HG03045 (cell line): ENCODE data around the gene STX8.
"Not testable (repeated sequence)": the region's sequence is repeated elsewhere in the genome, so short reads cannot be mapped to it uniquely, and the experiment has no call there.

Source experiments
- ATAC-seq: cut with Tn5 transposase; IDR thresholded peaks from one replicate; pipeline ENCODE4 v1.9.1; 2021; ENCODE audit warnings: mild to moderate bottlenecking, moderate library complexity; ENCODE audit not compliant: unreplicated experiment

Gene STX8, protein sequence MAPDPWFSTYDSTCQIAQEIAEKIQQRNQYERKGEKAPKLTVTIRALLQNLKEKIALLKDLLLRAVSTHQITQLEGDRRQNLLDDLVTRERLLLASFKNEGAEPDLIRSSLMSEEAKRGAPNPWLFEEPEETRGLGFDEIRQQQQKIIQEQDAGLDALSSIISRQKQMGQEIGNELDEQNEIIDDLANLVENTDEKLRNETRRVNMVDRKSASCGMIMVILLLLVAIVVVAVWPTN

DNA sequence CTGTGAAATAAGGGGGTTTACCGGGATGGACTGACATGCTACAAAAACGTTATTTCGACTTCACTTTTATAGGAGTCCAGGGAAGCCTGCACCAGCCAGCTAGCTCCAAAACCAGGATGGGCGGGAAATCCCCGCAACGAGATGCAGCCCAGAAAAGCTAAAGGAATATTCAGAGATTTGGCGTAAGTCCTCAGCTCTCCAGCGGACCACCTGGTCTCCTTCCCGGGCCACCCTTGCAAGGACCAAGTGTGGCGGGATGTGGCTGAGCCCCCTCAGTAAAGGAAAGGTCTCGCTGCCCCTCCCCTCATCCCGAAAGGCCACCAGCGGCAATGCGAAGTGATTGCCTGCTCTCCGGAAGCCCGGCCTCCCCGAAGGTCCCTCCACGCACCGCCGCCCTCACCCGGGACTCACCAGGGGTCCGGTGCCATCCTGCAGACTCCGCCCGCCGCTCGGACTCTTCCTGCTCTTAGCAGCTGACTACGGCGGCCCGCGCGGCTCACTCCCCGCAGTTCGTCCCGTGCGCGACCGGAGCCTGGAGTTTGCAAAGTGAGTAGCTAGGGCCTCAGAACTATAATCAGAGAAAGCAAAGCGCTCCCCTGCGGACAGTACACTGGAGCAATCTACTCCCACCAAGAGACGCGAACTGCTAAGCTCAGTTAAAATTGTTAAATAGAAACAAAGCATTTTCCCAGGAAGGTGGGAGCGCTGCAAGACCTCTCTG, at the start of gene STX8:
STX8 (minus strand) TSS at position 440 of the 721 bp plus-strand sequence; CDS start at position 428, 12 bp downstream.
- ATAC-seq: peak; percentile 81

GRCh38 chr17:9622961-9623360, 47.3 kb upstream of the STX8 start:
- ATAC-seq: no peak

- ATAC-seq: no peak
Observed at GRCh38 chr17:9615486-9615885, 39.9 kb upstream of the STX8 start.

DNA sequence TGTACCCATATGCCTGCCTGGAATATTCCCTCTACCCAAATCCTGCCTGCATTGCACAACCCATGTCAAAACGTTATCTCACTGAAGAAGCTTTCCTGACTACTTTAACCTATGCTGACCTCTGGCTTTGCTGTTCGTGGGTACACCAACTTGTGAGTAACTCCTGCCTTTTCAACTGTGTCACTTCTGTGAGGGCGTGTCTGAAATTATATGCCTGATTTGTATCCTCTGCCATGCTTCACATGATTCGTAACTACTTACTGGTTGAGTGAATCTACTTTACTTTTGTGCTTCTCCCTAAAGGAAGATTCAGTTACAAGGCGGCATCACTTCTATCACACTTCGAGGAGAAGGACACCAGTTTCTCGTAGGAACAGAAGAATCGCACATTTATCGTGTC, 36.4 kb upstream of the STX8 start:
- no peak for ATAC-seq

DNA sequence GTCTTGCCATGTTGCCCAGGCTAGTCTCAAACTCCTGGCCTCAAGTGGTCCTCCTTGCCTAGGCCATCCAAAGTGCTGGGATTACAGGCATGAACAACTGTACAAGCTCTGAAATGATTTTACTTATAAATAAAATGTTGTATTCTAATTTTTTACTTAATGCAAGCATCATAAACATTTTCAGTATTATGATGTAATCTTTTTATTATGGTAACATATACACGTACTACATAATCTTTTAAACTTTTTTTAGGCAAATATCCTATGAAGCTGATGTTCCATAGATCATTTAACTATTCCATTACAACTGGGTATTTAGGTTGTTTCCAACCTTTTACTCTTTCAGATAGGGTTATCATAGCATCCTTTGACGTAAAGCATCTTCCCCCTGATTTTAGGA, 35.9 kb upstream of the STX8 start:
- ATAC-seq: no peak

DNA sequence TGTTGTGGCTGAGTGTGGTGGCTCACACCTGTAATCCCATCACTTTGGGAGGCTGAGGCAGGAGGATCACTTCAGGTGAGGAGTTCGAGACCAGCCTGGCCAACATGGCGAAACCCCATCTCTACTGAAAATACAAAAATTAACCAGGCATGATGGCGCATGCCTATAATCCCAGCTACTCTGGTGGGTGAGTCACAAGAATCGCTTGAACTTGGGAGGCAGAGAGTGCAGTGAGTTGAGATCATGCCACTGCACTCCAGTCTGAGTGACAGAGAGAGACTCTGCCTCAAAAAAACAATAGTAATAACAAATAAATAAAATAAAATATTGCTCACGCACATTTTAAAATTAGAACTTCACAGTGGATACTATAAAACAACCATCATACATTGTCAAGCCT, 31.4 kb upstream of the STX8 start:
- not testable (repeated sequence) for ATAC-seq

DNA sequence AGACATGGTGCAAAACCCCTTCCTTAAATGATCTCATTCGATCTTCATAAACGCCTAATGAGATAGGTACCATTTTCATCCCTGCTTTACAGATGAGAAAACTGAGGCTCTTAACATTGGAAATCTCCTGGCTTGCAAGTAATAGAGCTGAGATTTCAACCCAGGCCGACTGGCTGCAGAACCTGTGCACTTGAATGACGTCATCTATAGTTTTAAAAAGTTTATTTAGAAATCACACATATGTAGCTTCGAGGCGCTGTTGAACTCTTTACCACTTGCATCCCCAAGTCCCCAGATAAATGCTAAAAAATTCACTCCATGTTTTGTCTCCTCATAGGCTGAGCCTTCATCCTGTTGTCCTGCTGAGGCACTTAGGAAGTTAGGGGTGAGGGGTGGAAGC, 30.8 kb upstream of the STX8 start:
- no peak for ATAC-seq

DNA sequence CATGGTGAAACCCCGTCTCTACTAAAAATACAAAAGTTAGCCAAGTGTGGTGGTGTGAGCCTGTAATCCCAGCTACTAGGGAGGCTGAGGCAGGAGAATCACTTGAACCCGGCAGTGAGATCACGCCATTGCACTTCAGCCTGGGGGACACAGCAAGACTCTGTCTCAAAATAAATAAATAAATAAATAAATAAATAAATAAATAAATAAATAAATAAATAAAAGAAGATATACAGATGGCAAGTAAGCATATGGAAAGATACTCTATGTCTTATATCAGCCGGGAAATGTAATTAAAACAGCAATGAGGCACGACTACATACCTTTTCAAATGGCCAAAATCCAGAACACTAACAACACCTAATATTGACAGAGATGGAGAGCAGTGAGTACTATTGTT, 29.0 kb upstream of the STX8 start:
- not testable (repeated sequence) for ATAC-seq

GRCh38 chr17:9598661-9599060, 23.0 kb upstream of the STX8 start:
- ATAC-seq: no peak

DNA sequence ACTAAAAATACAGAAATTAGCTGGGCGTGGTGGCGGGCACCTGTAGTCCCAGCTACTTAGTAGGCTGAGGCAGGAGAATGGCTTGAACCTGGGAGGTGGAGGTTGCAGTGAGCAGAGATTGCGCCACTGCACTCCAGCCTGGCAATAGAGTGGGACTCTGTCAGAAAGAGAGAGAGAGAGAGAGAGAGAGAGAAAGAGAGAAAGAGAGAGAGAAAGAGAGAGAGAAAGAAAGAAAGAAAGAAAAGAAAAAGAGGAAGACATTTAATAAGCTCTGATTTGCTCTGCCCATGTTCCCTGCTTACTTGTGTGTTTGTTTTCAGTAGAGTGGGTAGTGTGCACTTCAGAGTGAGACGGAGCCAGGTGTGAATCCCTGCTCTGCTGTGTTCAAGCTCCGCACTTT, 22.0 kb upstream of the STX8 start:
- ATAC-seq: not testable (repeated sequence)

DNA sequence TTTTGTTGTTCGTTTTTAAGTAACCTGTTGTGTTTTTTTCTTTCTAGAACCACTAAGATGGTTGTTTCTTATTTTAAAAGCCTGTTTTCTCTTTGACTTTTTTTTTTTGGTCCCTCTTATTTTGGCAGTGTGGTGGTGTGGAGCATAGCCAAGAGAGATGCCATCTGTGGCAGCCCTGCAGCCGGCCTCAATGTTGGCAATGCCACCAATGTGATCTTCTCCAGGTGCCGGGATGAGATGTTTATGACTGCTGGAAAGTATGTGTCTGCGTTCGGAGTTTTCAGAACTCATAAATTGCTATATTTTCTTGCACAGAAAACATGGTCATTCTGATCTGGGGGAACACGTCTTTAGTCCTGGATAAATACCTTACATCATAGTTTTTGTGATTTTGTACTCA, 18.4 kb upstream of the STX8 start:
- no peak for ATAC-seq

GRCh38 chr17:9587969-9588656, 12.5 kb upstream of the STX8 start:
- no peak for ATAC-seq

GRCh38 chr17:9577373-9577709, 1.7 kb upstream of the STX8 start:
- no peak for ATAC-seq

DNA sequence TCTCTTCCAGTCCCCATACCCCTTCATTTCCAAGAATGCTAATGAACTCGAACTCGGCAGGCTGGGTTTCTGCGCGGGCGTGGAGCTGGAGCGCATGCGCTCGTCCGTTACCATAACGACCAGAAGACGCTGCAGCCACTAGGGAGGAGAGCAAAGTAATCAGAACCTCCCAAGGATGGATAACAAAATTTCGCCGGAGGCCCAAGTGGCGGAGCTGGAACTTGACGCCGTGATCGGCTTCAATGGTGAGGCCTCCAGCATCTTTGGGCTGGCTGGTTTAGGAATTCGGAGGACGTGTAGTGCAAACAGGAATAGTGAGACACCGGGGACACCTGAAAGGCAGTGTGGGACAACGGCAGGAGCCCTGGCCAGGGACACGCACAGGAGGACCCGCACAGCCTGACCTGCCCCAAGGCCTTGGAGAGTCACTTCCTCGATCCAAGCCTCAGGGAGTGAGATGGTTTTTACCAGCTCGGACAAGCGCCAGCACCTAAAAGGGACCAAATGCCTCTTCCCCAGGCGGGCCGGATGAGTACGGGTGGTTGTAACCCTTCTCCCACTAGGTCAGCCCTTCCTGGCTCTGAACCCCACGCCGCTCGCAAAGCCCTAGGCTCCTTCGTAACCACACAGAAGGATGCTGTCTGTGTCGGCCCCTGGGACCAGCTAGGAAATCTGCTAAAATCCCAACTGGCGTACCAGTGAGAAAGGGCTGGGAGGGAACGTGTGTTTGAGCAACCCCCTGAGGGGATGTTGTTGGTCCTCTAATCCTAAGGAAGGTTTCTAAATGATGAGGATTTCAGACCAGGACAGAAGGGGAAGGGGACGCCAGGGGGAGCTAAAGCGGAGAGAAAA, 1.1 kb upstream of the STX8 start, which contains the start of gene CFAP52:
CFAP52 (plus strand) TSS at position 122 of the 852 bp plus-strand sequence; CDS start at position 176, 54 bp downstream.
- no peak for ATAC-seq

- no peak for ATAC-seq
Observed at GRCh38 chr17:9571201-9571600, 4.4 kb downstream of the STX8 start.

DNA sequence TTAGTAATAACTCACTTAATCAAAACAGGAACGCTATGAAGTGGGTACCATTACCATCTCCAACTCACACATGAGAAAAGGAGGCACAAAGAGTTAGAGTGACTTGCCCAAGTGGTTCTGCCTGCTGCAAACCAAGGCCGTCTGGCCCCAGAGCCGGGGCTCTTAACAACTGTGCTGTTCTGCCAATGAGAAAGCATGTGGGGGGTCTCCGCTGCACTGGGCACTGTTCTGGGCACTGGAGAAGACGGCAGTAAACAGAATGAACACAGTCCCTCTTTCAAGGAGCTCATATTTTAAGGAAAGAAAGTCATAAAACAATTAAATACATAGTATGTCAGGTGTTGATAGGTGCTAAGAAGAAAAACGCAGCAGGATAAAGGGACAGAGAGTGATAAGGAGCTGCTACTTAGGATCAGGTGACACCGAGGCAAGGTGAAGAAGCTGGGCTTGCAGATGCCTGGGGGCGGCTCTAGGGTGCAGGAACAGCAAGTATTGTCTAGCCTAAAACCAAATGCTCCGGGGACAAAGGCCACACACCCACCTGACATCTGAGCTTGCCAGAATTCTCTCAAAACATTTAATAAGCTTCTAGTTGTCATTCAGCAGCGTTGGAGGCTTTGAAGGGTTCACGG, 6.5 kb downstream of the STX8 start:
- ATAC-seq: no peak

GRCh38 chr17:9568004-9568403, 7.6 kb downstream of the STX8 start:
- no peak for ATAC-seq

GRCh38 chr17:9566739-9567138, 8.9 kb downstream of the STX8 start:
- not testable (repeated sequence) for ATAC-seq

DNA sequence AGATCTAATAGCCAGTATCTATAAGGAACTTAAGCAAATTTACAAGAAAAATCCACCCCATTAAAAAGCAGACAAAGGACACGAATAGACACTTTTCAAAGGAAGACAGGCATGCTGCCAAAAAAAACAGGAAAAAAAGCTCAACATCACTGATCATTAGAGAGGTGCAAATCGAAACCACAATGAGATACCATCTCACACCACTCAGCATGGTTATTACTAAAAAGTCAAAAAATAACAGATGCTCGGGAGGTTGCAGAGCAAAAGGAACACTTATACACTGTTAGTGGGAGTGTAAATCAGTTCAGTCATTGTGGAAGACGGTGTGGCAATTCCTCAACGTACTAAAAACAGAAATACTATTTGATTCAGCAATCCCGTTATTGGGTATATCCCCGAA, 9.6 kb downstream of the STX8 start:
- no peak for ATAC-seq

DNA sequence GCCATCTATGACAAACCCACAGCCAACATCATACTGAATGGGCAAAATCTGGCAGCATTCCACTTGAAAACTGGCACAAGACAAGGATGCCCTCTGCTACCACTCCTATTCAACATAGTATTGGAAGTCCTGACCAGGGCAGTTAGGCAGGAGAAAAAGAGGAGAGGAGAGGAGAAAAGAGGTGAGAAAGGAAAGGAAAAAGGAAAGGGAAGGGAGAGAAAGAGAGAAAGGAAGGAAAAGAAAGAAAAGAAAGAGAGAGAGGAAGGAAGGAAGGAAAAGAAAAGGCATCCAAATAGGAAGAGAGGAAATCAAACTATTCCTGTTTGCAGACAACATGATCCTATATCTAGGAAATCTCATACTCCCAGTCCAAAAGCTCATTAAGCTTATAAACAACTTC, 11.5 kb downstream of the STX8 start:
- no peak for ATAC-seq

GRCh38 chr17:9557857-9558256, 17.8 kb downstream of the STX8 start:
- ATAC-seq: no peak
